Measurements from ENCODE around the gene ARID4A.
"Not testable (repeated sequence)": the region's sequence is repeated elsewhere in the genome, so short reads cannot be mapped to it uniquely, and the experiment has no call there.

ARID4A gene

GRCh38 chr14:58291646-58292045, 6.7 kb upstream of the ARID4A start:
- no peak for DNase-seq (ENCODE audit: low read depth)

- DNase-seq (ENCODE audit: low read depth), result no peak
Observed at GRCh38 chr14:58292187-58292586, 6.2 kb upstream of the ARID4A start.

GRCh38 chr14:58294201-58294600, 4.2 kb upstream of the ARID4A start:
- DNase-seq (ENCODE audit: low read depth), result no peak

- peak; percentile 40 for DNase-seq (ENCODE audit: low read depth)
Observed at GRCh38 chr14:58296726-58297125, 1.6 kb upstream of the ARID4A start.

- peak; percentile 50 for DNase-seq (ENCODE audit: low read depth)
Observed at GRCh38 chr14:58297412-58297761, 968 bp upstream of the ARID4A start.

- peak; percentile 100 for DNase-seq (ENCODE audit: low read depth)
Observed at GRCh38 chr14:58297762-58298476, 436 bp upstream of the ARID4A start.

- DNase-seq (ENCODE audit: low read depth), result no peak
Observed at GRCh38 chr14:58299401-58300330, 1.3 kb downstream of the ARID4A start.

GRCh38 chr14:58301416-58301815, 3.1 kb downstream of the ARID4A start:
- no peak for DNase-seq (ENCODE audit: low read depth)

- DNase-seq (ENCODE audit: low read depth), result no peak
Observed at GRCh38 chr14:58305730-58306129, 7.4 kb downstream of the ARID4A start.

- DNase-seq (ENCODE audit: low read depth), result no peak
Observed at GRCh38 chr14:58307597-58308316, 9.4 kb downstream of the ARID4A start.

- DNase-seq (ENCODE audit: low read depth), result no peak
Observed at GRCh38 chr14:58309086-58309485, 10.7 kb downstream of the ARID4A start.

GRCh38 chr14:58313699-58314098, 15.3 kb downstream of the ARID4A start:
- no peak for DNase-seq (ENCODE audit: low read depth)

GRCh38 chr14:58315606-58316005, 17.3 kb downstream of the ARID4A start:
- DNase-seq (ENCODE audit: low read depth), result peak; percentile 35

- no peak for DNase-seq (ENCODE audit: low read depth)
Observed at GRCh38 chr14:58327019-58327418, 28.7 kb downstream of the ARID4A start.

GRCh38 chr14:58331111-58331510, 32.8 kb downstream of the ARID4A start:
- peak; percentile 99 for DNase-seq (ENCODE audit: low read depth)

- no peak for DNase-seq (ENCODE audit: low read depth)
Observed at GRCh38 chr14:58332561-58332960, 34.2 kb downstream of the ARID4A start.

- not testable (repeated sequence) for DNase-seq (ENCODE audit: low read depth)
Observed at GRCh38 chr14:58339666-58340065, 41.3 kb downstream of the ARID4A start.

GRCh38 chr14:58341152-58341748, 42.9 kb downstream of the ARID4A start:
- no peak for DNase-seq (ENCODE audit: low read depth)

GRCh38 chr14:58343535-58343934, 45.2 kb downstream of the ARID4A start:
- DNase-seq (ENCODE audit: low read depth), result not testable (repeated sequence)

- peak; percentile 3 for DNase-seq (ENCODE audit: low read depth)
Observed at GRCh38 chr14:58353516-58354299, 55.4 kb downstream of the ARID4A start.

GRCh38 chr14:58354808-58355207, 56.5 kb downstream of the ARID4A start:
- DNase-seq (ENCODE audit: low read depth), result no peak

Data from iris pigment epithelial cell (primary cell).